Measurements from ENCODE around the gene LEMD2.

LEMD2 gene

DNA sequence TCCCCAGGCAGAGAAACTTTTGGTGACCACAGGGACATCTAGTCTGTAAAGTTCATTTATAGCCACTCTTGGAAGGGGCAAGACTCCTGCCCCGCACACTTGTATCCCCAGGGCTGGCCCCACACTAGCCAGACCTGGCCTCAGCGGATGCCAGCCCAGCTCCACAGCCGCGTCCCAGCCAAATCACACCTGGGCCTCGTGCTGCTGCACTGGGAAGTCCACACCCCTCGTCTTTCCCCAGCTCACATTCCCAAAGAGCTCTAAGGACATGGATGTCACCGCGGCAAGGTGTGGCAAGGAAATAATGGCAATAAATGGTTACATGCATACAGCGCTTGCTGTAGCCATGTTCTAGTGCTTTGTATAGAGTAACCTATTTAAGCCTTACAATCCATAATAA, 50.8 kb downstream of the LEMD2 start:
- DNase-seq (ENCODE audit: low spot score) = no peak

DNA sequence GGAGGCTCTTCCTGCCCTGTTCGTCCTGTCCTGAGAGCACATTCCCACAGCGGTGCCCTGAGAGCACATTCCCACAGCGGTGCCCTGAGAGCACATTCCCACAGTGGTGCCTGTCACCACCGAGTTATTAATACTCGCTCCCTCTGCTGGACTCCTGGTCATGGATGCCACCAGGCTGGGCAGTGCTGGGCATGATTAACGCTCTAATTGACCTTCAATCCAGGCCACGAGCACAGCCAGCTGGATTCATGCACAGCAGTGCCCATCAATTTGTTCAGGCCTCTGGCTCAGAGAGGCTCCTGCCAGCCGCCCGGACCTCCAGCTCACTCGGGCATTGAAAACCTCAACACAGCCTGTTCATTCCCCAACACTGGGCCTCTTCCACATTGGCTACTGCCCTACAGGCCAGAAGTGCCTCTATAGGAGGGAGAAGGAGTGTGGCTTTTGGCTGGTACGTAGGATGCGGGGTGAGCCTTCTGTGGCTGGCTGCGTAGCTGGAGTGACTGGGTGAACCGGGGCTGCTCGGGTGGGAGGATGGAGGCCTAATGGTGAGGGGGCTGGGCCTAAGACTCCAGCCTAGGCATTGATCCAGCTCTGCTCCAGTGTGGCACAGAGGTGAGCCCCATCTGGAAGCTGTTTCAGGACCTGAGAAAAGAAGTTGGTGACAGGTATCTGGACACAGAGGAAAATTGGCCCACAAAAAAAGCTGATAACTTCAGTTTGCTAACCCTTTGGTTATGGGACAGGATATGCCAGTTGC, 51.5 kb downstream of the LEMD2 start:
- DNase-seq (ENCODE audit: low spot score) = no peak

DNA sequence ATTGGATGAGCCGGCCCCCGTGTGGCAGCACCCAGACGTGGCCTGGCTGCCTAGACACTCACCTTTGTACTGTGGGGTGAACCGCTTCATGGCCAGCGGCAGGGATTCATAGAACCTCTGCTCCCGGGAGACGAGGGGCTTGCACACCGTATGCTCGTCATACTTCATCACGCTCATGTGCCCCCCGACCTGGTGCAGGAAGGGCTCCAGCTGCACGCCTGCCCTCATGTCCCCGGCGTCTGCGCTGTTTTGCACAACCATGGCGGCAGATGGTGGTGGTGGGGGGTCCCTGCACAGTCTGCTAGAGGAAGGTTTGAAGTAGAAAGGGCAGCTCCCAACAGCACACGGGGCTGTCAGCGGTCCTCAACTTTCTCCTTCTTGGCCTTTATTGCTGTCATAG, 53.7 kb downstream of the LEMD2 start:
- DNase-seq (ENCODE audit: low spot score) = no peak

DNA sequence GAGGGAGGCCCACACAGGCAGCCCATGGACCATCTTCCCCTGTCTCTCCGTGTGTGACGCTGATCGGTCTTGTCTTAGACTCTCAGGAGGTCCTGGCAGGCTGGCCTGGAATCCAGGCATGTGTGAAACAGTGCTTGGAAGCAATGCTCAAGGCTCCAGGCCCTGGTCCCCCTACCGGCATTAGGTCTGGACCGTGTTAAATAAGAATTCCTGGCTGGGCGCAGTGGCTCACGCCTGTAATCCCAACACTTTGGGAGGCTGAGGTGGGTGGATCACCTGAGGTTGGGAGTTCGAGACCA, 55.3 kb downstream of the LEMD2 start:
- DNase-seq (ENCODE audit: low spot score) = no peak

DNA sequence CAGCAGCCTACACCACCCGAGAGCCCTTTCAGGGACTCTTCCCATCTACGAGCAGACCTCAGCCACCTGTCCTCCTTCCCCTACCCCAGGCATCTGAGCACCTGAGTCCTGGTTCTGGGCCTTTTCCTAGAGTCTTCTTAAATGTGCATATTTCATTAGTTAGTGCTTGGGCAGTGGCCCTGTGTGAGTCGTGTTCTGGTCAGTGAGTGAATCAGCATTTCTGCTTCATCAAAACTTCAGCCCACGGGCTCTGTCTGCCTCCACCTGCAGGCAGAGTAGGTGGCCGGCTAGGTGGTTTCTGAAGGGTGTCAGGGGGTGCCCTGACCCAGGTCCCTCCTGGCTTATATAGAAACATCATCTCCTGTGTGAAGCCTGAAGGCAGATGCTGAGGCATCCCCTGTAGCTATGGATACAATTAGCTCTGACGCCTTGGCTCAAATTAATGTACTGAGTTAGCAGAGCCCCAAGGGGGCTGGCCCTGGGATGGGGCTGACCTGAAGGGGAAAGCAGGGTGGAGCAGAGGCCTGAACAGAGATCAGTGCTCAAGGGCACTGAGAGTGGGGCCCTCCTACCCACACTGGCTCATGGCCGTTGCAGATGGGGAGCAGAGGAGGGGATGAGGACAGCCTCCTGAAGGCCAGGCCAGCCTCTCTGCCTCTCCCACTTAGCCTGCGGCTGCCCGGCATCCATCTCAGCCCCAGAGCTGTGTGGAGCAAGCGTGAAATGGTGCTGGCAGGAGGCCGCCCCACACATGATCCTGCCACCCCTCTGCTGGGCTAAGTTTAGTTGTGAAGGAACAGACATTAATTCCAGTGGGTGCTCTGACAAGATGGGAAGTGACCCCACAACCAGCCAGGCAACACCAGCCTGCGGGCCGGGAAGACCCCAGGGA, 55.9 kb downstream of the LEMD2 start:
- DNase-seq (ENCODE audit: low spot score) = no peak

DNA sequence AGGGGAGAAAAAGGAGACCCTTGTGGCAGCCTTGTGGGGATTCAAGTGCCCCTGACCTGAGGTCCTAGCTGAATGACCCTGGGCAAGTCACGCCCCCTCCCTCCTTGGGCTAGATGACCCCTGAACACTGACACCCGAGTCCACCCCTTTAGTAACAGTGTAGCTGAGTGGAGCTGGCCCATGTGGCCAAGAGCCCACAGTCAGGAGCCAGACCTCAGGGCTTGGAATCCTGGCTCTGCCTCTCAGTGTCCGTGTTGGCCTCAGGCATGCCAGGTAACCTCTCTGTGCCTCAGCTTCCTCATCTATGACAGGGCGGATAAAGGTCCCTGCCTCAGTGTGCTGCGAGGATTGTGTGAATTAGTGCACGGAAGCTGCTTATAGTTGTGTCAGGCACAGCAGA, 56.5 kb downstream of the LEMD2 start:
- no peak for DNase-seq (ENCODE audit: low spot score)

DNA sequence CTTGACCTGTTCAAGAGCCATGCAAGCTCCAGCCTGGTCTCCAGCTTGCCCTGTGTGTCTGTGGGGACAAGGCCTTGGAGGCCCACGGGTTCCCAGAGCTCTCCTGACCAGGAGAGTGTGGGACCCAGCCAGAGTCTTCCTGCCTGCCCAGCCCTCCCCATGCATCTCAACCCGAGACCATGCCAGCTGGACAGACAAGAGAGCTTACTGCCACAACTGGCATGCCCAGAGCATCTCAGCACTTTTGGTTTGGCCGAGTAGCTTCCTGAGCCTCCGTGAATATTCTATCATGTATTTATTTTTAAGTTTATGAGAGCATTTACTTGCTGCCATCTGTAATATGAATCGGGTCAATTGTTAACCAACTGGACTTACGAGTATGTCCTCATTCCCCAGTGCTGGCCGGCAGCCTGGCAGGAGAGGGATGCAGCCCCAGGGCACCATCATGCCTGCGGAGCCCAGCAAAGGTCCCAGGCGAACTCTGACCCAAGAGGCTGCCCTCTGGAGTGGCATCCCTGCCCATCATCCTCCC, 57.1 kb downstream of the LEMD2 start:
- no peak for DNase-seq (ENCODE audit: low spot score)

DNA sequence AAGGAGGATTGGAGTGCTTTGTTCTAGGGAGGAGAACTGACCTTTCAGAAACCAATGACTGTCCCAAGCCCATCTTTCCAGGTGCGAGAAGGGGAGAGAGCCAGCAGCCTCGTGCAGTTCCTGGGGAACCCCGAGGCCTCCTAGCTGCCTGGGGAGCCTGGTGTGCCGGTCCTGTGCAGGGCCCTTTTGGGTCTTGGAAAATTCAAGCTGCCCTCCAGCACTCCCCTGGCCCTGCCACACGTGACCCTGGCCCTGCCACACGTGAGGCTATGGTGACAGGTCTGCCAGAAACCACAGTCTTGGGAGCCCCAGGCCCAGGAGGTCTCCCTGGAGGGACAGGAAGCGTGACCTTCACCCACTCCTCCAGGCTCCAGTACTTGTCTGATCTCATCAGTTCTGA, 57.9 kb downstream of the LEMD2 start:
- DNase-seq (ENCODE audit: low spot score) = no peak

DNA sequence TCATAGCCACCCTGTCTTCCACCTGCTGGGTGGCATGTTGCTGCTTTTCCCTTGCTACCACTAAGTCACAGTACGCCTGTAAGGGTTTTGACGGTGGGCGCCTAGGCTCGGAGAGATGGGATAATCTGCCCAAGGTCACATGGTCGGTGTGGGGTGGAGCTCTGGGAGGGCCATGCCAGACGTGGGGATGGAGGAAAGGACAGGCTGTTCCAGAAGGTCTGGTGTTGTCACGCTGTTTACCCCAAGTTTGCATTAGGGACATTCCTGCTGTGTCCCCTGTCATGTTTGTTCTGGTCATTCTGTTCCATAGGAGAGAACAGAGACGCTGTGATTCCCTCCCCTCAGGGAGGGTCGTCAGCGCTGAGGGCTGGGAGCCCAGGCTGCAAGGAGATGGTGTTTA, 58.3 kb downstream of the LEMD2 start:
- no peak for DNase-seq (ENCODE audit: low spot score)

DNA sequence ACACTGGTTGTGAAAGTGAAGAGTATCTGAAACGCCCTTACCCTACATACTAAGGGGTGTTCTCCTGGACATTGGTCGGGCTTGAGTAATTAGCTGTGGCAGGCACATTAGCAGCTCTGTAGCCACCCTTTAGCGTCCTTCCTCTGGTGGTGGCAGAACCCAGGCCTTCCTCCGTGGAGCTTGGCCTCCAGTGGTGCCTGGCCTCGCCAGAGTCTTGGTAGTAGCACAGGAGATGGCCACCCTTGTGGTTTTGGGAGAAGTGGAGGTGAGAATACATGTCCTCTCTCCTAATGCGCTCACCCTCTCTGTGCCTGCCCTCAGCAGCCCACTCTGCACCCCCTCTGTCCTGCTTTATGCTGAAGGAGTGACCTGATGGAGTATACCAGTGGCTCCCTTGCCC, 59.9 kb downstream of the LEMD2 start:
- DNase-seq (ENCODE audit: low spot score) = no peak

DNA sequence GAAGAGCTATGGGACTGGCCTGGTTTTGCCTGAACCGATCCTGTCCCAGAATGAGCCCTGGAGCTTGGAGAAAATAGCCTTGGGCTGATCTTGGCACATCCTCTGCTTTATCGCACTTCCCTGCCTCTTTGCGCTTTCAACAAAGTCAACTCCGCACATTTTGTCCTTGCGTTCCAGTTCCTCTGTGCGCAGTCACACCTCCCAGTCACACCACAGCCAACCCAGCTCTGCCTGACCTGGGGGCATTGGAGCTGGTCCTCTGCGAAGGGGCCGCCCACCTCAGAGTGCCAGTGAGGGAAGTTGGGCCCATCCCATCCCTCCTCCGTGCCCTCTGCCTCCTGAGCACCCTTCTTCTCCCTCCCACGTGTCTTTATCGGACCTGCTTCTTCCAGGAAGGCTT, 60.5 kb downstream of the LEMD2 start:
- DNase-seq (ENCODE audit: low spot score) = no peak

DNA sequence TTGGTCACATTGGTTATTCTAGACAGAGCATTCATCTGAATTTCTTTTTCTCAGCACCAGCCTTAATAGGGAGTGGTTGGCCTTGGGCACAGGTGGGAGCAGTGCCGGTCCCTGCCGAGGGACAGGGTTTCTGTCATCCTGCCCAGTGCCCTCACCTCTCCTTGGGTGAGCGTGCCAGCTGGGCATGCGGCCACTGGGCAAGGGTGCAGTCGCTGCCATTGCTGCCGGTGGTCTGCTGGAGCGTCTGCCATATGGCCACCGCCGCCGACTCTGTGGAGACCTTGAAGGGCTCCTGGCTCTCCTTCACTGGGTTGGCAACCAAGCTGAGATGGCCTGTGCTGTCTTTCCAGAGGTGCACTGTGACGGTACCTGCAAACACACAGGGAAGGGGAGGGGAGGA, 61.0 kb downstream of the LEMD2 start:
- no peak for DNase-seq (ENCODE audit: low spot score)

DNA sequence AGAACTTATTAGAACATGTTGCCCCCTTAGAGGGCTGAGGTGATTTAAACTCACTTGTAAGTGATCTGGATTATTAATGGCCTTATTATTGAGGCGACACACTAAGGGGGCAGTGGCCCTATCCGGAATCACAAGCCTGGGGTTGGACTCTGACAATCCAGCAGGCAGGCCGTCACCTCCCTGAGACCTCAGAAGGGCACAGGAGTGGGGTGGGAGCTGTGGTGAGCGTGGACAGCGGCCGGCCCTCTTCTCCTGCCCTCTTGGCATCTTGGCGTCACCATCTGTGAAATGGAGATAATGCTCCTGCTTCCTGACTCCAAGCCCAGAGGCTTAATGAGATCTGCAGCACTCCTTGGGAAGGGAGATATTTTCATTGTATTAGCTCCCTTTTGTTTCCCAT, 61.8 kb downstream of the LEMD2 start:
- DNase-seq (ENCODE audit: low spot score) = no peak

DNA sequence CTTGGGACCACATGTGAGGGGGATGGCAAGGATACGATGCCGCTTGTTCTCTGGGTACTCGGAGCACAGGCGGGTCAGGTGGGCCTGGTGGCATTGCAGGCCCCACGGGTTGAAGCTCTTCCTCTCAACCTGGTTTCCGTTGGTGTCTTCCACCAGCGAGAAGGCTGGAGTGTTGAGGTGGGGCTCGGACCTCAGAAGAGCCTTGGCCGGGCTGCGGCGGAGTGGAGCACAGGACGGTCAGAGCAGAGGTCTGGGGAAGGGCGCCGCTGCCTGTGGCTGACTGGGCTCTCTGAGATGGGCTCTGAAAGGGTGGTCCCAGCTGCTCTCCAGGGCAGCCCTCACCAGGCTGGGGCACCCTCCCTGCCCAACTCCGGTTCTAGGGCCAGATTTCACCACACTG, 62.2 kb downstream of the LEMD2 start:
- DNase-seq (ENCODE audit: low spot score) = no peak

DNA sequence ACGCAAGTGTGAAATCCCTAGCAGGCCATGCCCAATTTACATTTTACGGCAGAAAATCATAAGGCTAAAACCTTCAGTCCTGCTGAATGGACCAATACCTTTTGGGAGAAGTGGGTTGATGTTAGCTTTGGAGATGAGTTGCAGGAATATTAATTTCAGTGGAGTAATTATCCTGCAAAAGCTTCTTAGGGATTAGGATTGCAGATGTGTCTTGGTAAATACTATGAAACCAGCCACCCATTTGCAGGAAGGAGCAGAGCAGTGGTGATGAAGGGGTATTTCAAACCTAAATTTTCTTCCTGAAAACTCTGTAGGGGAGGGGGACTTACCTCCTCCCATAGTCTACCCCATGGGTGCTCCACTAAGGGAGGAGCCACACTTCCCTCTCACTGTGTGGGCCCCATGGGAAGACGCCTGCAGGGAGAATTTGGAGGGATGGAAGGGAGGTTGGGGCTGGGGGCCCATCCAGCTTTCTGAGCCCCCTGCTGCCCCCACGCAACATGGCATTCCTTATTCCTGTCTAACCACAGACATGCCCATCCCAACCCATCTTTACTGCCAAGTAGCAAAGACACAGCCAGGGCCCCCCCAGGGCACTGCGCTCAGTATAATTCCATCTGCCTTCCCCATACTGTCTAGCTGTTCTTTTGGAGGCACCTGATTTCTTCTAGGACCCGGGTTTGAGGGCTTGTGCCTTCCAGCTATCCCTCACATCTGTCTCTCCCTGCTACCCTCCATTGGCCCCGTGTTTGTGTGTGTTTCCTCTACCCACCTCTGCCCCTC, 62.8 kb downstream of the LEMD2 start:
- no peak for DNase-seq (ENCODE audit: low spot score)

DNA sequence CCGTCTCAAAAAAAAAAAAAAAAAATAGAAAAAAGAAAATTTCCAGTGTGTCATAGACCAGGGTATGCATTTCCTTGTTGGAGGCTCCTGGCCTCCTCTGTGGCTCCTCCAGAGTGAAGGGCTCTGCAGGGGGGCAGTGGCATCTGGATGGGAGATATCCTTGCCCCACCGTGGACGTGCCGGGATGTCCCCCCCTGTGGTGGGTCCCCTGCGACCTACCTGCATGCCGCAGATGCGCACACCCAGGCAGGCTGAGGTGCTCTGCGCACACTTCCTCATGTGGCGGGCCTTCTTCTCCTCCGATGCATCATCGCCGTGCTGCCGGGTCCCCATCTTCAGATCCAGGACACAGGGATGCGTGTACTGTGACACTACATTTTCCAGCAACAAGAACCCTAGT, 63.7 kb downstream of the LEMD2 start:
- no peak for DNase-seq (ENCODE audit: low spot score)

DNA sequence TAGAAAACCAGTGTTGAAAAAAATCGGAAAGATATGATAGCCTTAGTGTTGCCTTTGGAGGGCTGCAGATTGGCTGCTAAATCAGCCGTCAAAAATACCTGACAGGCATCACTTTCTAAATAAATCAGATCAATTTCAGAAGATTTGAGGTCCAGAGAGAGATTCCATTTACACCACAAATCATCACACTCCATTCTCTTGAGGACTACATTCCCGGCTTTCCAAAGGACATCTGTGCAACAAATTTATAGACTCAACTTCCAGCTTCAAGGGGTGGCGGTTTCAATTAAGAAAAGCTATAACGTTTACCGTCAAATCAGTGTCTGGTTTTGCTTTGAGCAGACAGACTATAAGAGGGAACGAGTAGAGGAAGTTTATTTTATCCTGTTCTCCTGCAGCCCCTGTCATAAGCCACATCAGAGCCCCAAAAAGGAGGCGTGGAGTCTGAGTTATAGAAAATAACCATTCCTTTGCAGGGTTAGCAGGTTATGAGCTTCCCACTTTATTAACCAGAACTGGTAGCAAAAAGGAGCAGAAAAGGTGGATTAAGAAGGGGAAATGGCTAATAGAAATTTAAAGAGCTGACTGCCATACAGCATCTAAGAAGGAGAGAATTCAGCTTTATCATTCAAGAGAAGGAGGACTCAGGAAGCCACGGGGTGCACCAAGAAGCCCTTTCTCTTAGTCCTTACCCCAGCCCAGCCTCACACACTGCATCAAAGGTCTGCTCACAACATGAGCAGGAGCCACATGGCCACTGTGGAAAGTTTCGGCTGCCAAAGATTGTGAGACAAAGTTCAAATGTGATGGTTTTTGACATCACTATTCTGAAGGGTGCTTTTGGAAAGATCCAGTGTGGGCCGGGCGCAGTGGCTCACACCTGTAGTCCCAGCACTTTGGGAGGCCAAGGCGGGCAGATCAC, 64.6 kb downstream of the LEMD2 start:
- no peak for DNase-seq (ENCODE audit: low spot score)

DNA sequence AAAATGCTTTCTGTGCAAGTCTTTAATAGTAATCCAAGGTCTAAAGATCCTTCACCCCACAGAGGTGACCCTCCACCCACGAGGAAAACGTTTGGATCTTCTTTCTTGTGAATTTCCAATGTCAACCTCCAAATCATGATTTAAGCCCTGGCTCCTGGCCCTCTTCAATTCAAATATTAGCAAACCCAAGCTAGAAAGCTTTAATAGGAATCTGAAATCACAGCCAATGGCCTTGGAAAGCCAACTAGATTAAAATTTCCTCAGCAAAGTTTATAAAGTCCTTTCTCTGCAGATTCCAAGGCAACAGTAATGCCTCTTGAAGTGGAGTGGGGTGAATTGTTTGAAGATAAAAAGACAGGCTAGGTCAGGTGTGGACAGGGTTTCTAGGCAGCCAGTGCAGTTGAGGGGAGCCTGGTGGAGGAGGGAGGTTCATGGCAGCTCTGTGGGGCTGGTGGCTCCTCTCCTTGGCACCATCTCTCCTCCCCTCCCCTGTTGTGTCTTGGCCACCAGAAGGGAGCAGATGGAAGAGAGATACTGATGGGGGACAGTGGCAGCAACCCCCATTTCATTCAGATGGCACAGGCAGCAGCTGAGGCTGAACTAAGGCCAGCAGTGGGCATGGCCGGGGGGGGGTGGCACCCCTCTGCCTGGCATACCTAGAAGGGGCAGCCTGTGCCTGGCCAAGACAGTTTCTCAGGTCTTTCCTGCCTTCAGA, 65.4 kb downstream of the LEMD2 start:
- DNase-seq (ENCODE audit: low spot score) = no peak

DNA sequence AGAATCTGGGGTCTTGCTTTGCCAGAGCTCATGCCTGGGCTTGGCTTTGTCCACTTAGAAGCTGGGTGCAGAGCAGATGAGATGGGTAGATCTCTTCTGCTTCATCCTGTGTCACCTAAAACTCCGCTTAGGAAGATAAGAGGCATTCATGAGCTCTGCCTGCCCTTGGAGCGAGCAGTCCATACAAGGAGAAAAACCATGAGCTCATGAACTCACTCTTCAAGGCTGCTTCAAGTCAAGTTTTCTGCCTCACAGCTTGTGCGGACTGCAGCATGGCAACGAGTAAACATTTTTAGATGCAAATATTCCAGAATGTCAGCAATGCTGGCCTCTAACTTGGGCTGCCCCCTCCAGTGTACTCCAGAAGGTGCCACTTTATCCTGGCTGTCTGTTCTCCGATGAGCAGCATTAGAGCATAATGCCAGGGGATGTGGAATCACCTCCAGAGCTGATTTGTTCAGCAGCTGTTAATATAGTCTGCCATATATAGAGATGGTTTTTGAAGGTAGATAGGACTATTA, 66.8 kb downstream of the LEMD2 start:
- DNase-seq (ENCODE audit: low spot score) = no peak

DNA sequence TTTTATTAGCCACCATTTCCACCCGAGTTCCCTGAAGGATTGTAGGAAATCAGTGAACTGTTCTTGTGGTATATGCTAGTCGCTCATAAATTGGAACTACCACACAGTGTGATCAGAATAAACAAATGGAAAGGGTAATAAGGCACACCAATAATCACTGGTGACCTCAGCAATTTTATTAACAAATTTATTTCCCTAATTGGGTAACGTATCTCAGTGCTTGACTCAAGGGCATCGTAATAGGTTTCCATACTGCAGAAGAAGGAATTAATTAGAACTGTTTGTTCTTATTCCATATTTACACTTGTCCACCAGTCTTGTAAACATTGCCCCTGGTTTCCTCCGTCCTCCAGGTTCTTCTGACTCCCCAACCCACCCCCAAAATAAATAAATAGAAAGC, 67.4 kb downstream of the LEMD2 start:
- DNase-seq (ENCODE audit: low spot score) = no peak
